ENCODE measurements around the gene PCDHGA1.

Gene PCDHGA1

DNA sequence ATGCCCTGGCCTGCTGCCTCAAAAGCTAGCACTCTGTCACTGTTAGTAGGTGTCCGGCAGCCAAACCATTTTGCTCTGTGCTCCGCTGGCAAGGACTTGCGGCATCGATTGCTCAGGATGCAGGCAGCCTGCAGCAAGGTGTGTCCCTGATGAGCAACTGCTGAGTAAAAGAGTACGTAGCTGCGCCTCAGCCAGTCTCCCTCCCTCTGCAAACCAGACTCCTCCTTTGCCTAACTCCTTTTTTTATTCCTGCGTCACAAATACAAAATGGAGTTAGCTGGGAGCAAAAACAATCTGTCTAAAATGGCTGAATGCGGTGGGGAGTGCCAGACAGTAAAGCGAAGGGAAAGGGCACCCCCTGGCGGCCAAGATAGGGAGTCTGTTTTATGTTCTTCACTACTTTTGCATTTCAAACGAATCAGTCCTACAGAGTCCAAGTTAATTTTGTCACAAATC is 227.4 kb downstream of the PCDHGA1 start:
- TF ChIP-seq, protein P1, sequence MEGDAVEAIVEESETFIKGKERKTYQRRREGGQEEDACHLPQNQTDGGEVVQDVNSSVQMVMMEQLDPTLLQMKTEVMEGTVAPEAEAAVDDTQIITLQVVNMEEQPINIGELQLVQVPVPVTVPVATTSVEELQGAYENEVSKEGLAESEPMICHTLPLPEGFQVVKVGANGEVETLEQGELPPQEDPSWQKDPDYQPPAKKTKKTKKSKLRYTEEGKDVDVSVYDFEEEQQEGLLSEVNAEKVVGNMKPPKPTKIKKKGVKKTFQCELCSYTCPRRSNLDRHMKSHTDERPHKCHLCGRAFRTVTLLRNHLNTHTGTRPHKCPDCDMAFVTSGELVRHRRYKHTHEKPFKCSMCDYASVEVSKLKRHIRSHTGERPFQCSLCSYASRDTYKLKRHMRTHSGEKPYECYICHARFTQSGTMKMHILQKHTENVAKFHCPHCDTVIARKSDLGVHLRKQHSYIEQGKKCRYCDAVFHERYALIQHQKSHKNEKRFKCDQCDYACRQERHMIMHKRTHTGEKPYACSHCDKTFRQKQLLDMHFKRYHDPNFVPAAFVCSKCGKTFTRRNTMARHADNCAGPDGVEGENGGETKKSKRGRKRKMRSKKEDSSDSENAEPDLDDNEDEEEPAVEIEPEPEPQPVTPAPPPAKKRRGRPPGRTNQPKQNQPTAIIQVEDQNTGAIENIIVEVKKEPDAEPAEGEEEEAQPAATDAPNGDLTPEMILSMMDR (IDR thresholded peaks at IDR 0.05; ENCODE audit: low read depth, low read length, missing control alignments): peak; percentile 79
- DNase-seq (ENCODE audit: extremely low read depth, low read depth): peak; percentile 94
- peak overlapping the region; percentile 1; the same call in 1 of the 2 replicates for H3K4me3 ChIP-seq (replicated peaks; ENCODE audit: low read depth, low read length)

DNA sequence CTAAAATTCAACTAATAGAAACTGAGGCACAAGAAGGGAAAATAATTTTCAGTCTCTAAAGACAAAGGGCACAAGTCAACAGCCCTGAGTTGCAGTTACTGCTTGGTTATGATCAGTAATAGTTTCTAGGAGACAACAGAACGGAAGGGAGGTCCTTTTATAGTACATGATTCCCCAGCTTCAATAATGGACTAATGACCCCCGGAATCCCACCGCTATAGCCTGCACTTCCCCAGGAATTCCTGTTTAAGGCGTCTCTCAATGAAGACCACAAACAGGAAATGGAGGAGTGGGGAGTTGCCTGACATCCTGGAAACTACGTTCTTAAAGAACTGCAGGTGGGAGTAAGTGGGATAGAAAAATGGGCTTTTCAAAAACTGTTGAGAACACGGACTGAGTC is 227.8 kb downstream of the PCDHGA1 start:
- no peak overlapping the region for H3K4me3 ChIP-seq (replicated peaks; ENCODE audit: low read depth, low read length)
- TF ChIP-seq, protein P1 (IDR thresholded peaks at IDR 0.05; ENCODE audit: low read depth, low read length, missing control alignments): no peak
- no peak for DNase-seq (ENCODE audit: extremely low read depth, low read depth)

DNA sequence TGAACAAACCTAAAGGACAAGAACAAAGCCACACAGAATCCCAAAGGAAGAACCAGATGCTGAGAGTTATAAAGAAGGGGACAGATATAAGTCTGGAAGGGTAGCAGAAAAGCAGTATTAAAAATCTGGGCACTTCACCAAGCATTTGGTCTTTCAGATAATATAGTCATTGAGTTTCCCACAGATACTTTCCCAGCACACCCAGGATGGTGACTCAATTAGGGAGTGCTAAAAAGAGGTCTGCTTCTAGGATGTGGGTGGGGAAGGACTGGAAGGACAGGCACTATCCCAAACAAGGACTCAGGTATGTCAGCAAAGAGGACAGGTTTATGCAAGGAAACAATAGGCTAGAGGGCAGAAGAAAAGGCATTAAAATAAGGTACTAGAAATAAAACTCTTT is 229.1 kb downstream of the PCDHGA1 start:
- TF ChIP-seq, protein P1 (IDR thresholded peaks at IDR 0.05; ENCODE audit: low read depth, low read length, missing control alignments): no peak
- no peak for DNase-seq (ENCODE audit: extremely low read depth, low read depth)
- no peak overlapping the region for H3K4me3 ChIP-seq (replicated peaks; ENCODE audit: low read depth, low read length)

DNA sequence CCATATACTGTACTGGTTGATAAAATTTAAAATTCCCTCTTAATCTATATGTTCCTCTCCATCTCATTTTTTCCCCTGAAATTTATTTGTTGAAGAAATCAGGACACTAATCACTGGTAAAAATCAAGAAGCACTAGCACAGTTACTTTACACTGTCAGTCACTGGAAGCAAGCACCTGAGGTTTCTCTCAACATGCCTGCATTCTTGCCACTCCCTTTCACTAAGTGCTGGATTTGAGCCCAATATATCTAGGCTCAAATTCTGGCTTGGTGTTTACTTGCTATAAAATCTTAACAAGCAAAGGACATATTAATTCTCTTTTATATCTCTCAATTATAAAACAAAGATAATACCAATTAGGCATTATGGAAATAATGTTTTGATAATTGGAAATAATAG is 229.8 kb downstream of the PCDHGA1 start:
- no peak overlapping the region for H3K4me3 ChIP-seq (replicated peaks; ENCODE audit: low read depth, low read length)
- DNase-seq (ENCODE audit: extremely low read depth, low read depth): no peak

DNA sequence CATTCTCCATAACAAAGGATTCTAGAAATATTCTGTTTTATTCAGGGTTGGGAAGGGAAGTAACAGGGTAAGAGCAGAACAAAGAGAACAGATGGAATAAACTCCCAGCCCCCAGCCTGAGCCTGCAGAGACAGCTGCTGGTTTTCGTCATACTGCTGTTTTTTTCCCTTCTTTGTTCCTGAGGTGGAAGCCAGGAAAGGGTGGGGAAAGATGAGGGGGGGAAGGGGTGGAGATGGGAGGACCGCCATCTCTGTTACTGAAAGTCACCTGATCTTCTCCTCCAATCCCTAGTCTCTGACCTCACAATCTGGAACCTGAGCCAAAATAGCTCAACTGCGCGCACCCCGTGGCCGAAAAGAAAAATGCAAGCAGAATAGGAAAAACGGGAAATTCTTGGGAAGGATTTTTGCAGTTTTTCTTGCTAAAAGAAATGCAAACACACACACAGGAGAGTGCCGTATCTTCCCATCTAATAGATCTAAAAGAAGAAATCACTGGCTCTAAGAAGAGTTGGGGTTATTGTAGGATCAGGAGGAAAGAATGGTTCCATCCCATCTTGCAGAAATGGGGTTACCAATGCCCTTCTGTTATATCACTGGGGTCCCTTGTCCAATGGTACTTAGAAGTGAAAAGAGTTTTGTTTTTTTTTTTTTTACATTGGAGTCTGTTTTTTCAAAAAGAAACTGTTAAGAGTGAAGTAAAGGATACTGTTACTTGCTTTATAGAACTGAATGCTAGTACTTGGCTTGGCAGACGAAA is 230.6 kb downstream of the PCDHGA1 start:
- TF ChIP-seq, protein P1 (IDR thresholded peaks at IDR 0.05; ENCODE audit: low read depth, low read length, missing control alignments): peak; percentile 68
- no peak overlapping the region for H3K4me3 ChIP-seq (replicated peaks; ENCODE audit: low read depth, low read length)
- DNase-seq (ENCODE audit: extremely low read depth, low read depth): peak; percentile 93

More for the DNA sequence above, 229.8 kb downstream of the PCDHGA1 start:
- TF ChIP-seq, protein P1 (IDR thresholded peaks at IDR 0.05; ENCODE audit: low read depth, low read length, missing control alignments): no peak

Data from HFF-Myc (cell line).